ENCODE data around the gene NPBWR2. TPM values are rescaled to one million over a fixed set of nuclear protein-coding genes. Genes with fewer than 3 reads are reported as not detected.
A peak's percentile ranks its signal among the peaks of the same experiment; 100 is the strongest.

The NPBWR2 gene
- polyA plus RNA-seq, 1 of the 3 experiments (the other 2 are of a cell fraction), result not detected

DNA sequence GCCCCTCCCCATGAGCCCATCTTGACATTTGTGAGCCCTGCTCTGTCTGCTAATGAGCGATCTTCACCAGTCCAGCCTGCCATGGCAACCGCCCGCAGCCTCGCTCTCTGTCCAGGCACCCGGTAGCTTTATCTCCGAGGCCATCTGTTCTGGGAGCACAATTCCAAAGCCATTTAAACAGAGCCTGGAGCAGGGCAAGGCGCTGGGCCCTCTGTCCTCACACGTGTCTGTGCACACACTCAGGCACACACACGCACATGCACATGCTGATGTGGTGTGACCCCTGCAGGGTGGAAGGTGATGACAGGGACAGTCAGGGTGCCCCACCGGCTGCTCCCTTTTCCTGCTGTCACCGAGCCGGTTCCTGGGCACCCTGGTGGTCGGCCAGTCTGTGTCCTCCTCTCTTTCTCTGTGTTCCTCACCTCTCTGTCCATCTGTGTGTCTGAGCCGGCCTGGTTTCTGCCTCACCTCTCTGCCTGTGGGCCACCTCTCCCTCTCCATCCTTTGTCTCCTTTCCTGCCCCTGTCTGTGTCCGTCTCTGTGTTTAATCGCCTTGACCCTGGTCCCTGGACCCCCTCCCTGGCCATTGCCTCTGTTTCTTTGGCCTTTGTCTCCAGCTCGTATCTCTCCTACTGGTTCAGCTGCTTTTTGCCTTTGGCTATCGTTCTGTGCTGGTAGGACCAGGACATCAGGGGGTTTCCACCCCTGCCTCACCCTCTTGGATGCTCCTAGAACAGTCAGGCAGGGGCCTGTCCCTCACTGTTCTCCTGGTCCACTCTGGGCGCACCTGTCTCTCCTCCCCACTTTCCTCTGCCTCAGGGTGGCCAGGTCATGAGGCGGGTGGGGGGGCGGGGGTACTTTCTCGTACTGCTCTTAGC is 48.1 kb upstream of the NPBWR2 start (continued):
- TF ChIP-seq GATA2 (CRISPR knock-in tag; IDR thresholded peaks at IDR 0.05), result peak; percentile 99
- TF ChIP-seq RAD21 (IDR thresholded peaks at IDR 0.05; ENCODE audit: low read length), result peak; percentile 9; the same call in 1 of the 2 replicates
- peak; percentile 82 for TF ChIP-seq CHD2 (IDR thresholded peaks at IDR 0.05; ENCODE audit: low read length, partially characterized antibody)
- TF ChIP-seq ELF1 (IDR thresholded peaks at IDR 0.05), result no peak
- TF ChIP-seq, protein P1, sequence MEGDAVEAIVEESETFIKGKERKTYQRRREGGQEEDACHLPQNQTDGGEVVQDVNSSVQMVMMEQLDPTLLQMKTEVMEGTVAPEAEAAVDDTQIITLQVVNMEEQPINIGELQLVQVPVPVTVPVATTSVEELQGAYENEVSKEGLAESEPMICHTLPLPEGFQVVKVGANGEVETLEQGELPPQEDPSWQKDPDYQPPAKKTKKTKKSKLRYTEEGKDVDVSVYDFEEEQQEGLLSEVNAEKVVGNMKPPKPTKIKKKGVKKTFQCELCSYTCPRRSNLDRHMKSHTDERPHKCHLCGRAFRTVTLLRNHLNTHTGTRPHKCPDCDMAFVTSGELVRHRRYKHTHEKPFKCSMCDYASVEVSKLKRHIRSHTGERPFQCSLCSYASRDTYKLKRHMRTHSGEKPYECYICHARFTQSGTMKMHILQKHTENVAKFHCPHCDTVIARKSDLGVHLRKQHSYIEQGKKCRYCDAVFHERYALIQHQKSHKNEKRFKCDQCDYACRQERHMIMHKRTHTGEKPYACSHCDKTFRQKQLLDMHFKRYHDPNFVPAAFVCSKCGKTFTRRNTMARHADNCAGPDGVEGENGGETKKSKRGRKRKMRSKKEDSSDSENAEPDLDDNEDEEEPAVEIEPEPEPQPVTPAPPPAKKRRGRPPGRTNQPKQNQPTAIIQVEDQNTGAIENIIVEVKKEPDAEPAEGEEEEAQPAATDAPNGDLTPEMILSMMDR (IDR thresholded peaks at IDR 0.05), result no peak
- TF ChIP-seq FOXM1 (IDR thresholded peaks at IDR 0.05; ENCODE audit: low read depth), result no peak
- TF ChIP-seq SIN3A (IDR thresholded peaks at IDR 0.05; ENCODE audit: borderline replicate concordance, low read depth, low read length), result no peak
- no peak for TF ChIP-seq TCF12 (IDR thresholded peaks at IDR 0.05)
- no peak for TF ChIP-seq GABPA (IDR thresholded peaks at IDR 0.05; ENCODE audit: low read depth)
- no peak for TF ChIP-seq TEAD4 (IDR thresholded peaks at IDR 0.05; ENCODE audit: borderline replicate concordance, insufficient read depth)
- TF ChIP-seq JUND (IDR thresholded peaks at IDR 0.05), result no peak
- TF ChIP-seq NRF1 (IDR thresholded peaks at IDR 0.05; ENCODE audit: low read depth, low read length), result no peak
- TF ChIP-seq YY1 (IDR thresholded peaks at IDR 0.05; ENCODE audit: low read depth), result no peak
- TF ChIP-seq RXRA (IDR thresholded peaks at IDR 0.05; ENCODE audit: borderline replicate concordance, low read depth), result no peak
- TF ChIP-seq EP300 (IDR thresholded peaks at IDR 0.05; ENCODE audit: borderline replicate concordance in 1 of 2, low read depth in 1 of 2, low read length in 1 of 2), result peak in 1 of 2 experiments; percentile 78; a peak in 2 of 4 replicates
- no peak for TF ChIP-seq MEF2A (IDR thresholded peaks at IDR 0.05; ENCODE audit: borderline replicate concordance, low read depth)
- no peak for TF ChIP-seq POLR2AphosphoS5 (IDR thresholded peaks at IDR 0.05; ENCODE audit: low read depth, low read length)
- TF ChIP-seq EZH2phosphoT487 (IDR thresholded peaks at IDR 0.05; ENCODE audit: borderline replicate concordance, low read depth), result no peak
- TF ChIP-seq, protein P2, sequence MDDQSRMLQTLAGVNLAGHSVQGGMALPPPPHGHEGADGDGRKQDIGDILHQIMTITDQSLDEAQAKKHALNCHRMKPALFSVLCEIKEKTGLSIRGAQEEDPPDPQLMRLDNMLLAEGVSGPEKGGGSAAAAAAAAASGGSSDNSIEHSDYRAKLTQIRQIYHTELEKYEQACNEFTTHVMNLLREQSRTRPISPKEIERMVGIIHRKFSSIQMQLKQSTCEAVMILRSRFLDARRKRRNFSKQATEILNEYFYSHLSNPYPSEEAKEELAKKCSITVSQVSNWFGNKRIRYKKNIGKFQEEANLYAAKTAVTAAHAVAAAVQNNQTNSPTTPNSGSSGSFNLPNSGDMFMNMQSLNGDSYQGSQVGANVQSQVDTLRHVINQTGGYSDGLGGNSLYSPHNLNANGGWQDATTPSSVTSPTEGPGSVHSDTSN (IDR thresholded peaks at IDR 0.05), result no peak
- TF ChIP-seq, protein P3, sequence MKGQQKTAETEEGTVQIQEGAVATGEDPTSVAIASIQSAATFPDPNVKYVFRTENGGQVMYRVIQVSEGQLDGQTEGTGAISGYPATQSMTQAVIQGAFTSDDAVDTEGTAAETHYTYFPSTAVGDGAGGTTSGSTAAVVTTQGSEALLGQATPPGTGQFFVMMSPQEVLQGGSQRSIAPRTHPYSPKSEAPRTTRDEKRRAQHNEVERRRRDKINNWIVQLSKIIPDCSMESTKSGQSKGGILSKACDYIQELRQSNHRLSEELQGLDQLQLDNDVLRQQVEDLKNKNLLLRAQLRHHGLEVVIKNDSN (IDR thresholded peaks at IDR 0.05; ENCODE audit: borderline replicate concordance, low read depth), result no peak
- no peak for TF ChIP-seq TAF1 (IDR thresholded peaks at IDR 0.05; ENCODE audit: borderline replicate concordance, low read depth, low read length)
- TF ChIP-seq, protein P4, sequence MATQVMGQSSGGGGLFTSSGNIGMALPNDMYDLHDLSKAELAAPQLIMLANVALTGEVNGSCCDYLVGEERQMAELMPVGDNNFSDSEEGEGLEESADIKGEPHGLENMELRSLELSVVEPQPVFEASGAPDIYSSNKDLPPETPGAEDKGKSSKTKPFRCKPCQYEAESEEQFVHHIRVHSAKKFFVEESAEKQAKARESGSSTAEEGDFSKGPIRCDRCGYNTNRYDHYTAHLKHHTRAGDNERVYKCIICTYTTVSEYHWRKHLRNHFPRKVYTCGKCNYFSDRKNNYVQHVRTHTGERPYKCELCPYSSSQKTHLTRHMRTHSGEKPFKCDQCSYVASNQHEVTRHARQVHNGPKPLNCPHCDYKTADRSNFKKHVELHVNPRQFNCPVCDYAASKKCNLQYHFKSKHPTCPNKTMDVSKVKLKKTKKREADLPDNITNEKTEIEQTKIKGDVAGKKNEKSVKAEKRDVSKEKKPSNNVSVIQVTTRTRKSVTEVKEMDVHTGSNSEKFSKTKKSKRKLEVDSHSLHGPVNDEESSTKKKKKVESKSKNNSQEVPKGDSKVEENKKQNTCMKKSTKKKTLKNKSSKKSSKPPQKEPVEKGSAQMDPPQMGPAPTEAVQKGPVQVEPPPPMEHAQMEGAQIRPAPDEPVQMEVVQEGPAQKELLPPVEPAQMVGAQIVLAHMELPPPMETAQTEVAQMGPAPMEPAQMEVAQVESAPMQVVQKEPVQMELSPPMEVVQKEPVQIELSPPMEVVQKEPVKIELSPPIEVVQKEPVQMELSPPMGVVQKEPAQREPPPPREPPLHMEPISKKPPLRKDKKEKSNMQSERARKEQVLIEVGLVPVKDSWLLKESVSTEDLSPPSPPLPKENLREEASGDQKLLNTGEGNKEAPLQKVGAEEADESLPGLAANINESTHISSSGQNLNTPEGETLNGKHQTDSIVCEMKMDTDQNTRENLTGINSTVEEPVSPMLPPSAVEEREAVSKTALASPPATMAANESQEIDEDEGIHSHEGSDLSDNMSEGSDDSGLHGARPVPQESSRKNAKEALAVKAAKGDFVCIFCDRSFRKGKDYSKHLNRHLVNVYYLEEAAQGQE (IDR thresholded peaks at IDR 0.05; ENCODE audit: low read depth, low read length), result no peak

Measured in SK-N-SH (cell line).